Esophagus squamous epithelium (tissue), 4 donors: Measurements from ENCODE around the gene CTNNBIP1.
"Not testable (repeated sequence)": the region's sequence is repeated elsewhere in the genome, so short reads cannot be mapped to it uniquely, and the experiment has no call there.

Experiments
- POLR2A ChIP-seq, 4 donors: fragments of 450-650 bp; IDR thresholded peaks; one replicate each; pipeline ENCODE4 v1.6.1; 2017; ENCODE audit warnings: antibody characterized with exemption in 4 of 4, mild to moderate bottlenecking in 4 of 4, moderate library complexity in 3 of 4
- TF ChIP-seq, protein P1 (sequence below), 6 experiments: fragments of 450-650 bp in 4 of 6; fragments of 200-600 bp in 2 of 6; sonication (generic) in 2 of 6; IDR thresholded peaks; one replicate each; pipeline ENCODE4 v1.5.1; 2016 to 2019; ENCODE audit warnings: antibody characterized with exemption in 6 of 6, mild to moderate bottlenecking in 4 of 6, moderate library complexity in 4 of 6

DNA sequence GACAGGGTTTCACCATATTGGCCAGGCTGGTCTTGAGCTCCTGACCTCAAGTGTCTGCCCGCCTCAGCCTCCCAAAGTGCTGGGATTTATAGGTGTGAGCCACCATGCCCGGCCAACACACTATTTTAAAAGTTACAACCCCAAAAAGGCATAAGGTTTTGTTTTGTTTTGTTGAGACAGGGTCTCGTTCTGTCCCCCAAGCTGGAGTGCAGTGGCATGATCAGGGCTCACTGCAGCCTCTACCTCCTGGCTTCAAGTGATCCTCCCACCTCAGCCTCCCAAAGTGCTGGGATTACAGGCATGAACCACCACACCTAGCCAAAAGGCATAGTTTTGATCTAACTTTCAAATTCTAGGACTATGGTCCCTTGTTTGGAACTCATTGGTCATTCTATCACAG, 7.4 kb upstream of the CTNNBIP1 start:
- TF ChIP-seq POLR2A (IDR thresholded peaks at IDR 0.05): not testable (repeated sequence)
- TF ChIP-seq, protein P1, sequence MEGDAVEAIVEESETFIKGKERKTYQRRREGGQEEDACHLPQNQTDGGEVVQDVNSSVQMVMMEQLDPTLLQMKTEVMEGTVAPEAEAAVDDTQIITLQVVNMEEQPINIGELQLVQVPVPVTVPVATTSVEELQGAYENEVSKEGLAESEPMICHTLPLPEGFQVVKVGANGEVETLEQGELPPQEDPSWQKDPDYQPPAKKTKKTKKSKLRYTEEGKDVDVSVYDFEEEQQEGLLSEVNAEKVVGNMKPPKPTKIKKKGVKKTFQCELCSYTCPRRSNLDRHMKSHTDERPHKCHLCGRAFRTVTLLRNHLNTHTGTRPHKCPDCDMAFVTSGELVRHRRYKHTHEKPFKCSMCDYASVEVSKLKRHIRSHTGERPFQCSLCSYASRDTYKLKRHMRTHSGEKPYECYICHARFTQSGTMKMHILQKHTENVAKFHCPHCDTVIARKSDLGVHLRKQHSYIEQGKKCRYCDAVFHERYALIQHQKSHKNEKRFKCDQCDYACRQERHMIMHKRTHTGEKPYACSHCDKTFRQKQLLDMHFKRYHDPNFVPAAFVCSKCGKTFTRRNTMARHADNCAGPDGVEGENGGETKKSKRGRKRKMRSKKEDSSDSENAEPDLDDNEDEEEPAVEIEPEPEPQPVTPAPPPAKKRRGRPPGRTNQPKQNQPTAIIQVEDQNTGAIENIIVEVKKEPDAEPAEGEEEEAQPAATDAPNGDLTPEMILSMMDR (IDR thresholded peaks at IDR 0.05): not testable (repeated sequence)
